HG03045 (cell line): Measurements from ENCODE around the gene RGS21.
"Not testable (repeated sequence)": the region's sequence is repeated elsewhere in the genome, so short reads cannot be mapped to it uniquely, and the experiment has no call there.

Experiments used
- ATAC-seq: cut with Tn5 transposase; IDR thresholded peaks from one replicate; pipeline ENCODE4 v1.9.1; 2021; ENCODE audit warnings: mild to moderate bottlenecking, moderate library complexity; ENCODE audit not compliant: unreplicated experiment

The RGS21 gene, protein sequence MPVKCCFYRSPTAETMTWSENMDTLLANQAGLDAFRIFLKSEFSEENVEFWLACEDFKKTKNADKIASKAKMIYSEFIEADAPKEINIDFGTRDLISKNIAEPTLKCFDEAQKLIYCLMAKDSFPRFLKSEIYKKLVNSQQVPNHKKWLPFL

DNA sequence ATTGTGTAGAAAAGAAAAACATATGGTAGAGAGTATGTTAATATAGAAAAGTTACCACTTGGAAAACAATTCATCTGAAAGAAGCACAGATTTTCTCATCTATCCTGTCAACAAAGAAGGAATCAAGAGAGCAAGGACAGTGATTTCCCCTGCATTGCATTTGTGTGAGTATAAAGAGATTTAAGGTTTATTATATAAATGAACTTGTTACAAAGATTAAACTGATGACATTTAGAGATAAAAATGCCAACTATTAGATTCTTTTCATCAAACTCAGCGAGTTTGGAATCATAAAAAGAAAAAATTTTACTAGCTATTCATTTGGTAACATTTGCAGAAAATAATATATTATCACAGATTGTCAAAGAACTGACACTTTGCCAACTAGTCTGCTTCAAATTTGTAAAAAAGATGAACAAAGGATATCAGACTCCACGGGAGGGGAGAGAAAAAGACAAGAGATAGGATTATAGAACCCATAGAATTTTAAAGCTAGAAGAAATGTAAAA, at the start of gene RGS21:
Gene RGS21, plus strand, starts transcription at position 51 of the 509 bp plus-strand sequence. CDS start 26,045 bp downstream, outside the sequence.
- ATAC-seq, result no peak

DNA sequence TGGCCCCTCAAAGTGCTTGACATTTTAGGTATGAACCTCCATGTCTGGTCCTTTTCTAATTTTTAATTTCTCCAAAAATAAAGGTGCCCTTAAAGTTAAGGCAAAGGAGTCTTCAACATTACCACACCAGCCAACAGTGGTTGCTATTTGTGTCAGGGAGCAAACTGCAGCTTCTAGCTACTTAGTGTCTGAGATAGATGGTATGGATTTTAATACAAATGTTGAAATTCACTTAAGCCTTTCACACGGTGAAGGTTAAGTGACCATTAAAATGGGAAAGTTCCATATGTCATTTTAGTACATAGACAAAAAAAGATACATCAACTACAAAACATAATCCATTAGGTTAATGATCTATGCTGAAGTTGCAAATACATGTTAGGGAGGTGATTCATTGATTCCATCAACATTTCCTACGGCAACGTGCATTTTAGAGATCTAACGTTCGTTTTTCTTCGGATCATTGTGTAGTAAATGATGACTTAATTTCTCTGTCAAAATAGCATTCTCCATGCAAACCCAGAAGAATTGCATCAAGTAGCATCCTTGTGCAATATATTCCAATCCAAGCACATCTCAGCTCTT, 48.2 kb upstream of the RGS21 start:
- no peak for ATAC-seq

DNA sequence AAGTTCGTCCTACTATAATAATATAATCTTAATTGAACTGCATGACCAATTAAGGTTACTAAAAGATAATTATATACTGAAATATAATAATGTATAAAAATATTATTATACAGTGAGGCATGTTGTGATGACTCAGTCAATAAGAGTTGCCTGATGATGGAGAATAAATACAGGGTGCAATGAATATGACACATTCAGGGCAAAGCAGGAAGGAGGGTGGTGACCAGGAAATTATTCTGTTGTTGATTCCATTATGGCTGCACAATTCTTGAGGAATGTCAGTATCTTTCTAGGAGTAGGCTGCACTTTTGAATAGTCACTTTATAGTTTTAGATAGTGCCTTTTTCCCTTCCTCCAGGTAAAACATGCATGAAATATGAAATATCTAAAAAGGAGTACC, 46.4 kb upstream of the RGS21 start:
- no peak for ATAC-seq

DNA sequence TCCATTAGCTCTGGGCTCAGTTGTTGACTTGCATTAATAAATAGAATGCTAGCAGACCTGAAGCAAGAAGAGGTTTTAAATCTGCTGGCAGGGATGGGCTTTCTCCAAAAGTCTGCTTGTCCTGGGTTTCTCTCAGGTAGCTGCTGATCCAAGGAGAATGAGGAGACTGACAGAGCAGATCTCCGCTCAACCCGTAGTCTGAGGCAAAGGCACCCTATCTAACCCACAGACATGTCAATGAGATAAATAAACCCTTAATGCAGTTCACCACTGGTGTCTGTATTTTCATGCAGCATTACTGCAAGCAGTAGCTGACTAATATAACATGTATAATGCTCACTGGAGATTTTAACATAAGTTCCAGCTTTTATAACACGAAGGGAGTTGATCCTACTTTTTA, 44.1 kb upstream of the RGS21 start:
- no peak for ATAC-seq

DNA sequence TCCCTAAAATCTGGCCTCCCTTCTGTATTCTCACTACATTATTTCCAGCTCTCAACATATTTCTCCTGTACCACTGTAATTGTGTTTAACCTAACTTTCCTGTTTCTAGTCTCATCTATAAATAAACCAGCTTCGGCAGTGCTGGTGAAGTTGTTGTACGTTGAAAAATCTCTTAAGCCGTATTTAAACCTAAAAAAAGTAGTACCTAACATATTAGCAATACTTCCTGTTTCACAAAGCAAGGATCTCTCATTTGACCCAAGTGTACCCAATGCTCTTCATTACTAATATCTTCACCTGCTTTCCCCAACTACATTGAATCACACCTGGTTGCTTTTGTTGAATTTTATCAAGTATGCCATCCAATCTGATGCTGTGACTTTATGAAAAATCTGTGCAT, 42.2 kb upstream of the RGS21 start:
- ATAC-seq, result no peak

DNA sequence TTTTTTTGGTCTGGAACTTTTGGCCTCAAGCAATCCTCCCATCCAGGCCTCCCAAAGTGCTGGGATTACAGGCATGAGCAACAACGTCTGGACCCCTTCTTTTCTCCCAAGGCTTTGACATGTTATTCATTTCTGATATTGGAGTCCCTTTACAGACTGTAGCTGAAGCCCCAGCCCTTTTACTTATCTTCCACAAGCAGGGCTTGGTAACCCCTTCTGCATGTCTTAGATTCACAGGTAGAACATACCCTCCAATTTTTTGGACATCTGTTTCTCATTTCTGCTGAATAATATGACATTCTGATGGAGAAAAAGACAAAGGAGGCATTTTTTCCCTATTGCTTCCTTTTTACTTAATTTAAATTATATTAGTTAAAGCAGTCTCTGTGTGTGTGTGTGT, 39.2 kb upstream of the RGS21 start:
- ATAC-seq, result no peak

DNA sequence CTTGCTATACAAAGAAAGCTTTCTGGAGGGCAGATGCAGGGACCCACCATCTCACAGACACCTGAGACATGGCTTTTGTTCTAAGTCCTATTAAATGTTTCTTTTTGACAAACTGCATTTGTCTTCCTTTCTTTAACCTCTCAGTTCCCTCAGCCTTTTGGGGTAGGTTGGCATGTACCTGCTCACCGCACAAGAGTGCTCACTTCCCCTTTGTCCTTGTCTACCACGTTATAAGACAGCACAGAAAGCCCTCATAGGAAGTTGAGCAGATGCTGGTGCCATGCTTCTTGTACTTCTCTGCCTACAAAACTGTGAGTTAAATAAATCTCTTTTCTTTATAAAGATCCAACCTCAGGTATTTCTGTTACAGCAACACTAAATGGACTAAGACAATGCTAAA, 31.9 kb upstream of the RGS21 start:
- no peak for ATAC-seq

DNA sequence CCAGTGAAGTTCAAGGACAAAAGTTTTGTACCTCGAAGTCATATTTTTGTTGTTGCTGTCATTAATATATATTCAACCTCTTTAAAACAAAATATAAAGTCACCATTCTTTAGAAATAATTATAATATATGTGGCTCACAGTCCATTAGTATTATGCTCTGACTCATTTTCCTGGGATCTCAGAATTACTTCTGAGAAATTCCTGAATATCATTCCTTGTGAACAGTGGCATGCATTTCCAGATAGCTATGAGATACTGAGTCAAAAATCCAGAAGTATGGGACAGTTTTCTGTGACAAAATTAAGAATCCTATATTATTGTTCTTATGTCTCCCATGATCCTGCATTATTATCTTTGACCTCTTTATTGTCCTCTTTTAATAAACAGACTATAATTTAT, 13.8 kb upstream of the RGS21 start:
- no peak for ATAC-seq

DNA sequence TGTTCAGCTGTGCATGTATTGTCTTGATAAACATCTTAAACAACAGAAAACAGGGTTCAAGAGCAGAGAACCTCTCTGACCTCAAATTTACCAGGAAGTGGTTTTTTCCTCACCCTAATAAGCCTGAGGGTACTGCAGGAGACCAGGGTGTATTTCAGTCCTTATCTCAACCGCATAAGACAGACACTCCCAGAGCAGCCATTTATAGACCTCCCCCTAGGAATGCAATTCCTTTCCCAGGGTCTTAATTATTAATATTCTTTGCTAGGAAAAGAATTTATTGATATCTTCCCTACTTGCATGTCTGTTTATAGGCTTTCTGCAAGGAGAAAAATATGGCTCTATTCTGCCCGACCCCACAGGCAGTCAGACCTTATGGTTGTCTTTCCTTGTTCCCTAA, 8.5 kb upstream of the RGS21 start:
- not testable (repeated sequence) for ATAC-seq

DNA sequence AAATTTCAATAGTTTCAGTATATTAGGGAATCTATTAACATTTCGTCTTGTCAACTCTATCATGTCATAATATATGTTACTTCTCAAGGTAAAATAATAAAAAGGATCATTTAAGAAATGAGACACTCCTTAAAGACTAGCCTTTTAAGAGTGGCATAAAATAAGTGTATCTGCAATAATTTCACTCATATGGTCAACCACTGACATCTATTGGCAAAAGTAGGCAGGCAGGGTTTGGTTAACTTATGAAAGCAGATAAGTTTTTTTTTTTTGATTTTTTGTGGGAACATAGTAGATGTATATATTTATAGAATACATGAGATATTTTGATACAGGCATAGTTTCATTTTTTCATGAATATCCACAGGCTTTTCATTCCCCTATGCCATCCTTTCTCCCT, 5.5 kb upstream of the RGS21 start:
- ATAC-seq, result no peak

DNA sequence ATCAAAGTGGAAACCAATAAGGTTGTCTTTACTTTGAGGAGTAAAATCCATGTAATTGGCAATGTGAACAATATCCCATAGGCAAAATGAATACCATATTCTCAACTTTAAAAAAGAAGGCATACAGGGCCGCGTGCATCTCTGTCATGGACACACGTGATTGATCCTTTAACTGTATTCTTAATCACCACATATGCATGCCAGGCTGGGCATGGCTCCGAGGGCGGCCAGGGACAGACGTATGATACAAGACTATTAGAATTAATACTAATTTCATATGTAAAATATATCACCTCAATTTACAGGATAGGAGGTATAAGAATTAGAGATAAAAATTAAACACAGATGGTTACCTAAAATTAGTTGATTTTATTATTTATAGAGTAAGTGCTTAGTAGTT, 11.2 kb downstream of the RGS21 start:
- no peak for ATAC-seq

DNA sequence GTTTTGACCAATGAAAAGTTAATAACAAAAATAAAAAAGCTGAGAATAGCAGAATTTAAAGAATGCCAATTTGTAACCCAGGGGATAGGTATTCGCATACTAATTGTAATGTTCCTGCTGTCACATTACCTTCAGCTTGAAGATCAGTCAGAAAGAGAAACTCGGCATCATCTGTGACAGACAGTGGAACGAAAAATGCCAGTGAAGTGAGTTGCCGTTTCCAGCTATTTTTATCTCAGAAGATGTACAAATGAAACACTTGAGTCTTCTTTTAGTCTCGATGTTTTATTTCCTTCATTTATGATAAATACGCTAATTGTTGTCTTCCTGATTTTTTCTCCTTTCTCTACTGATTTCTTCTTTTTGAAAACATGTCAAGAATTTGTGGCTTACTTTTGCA, 26.1 kb downstream of the RGS21 start:
- no peak for ATAC-seq

DNA sequence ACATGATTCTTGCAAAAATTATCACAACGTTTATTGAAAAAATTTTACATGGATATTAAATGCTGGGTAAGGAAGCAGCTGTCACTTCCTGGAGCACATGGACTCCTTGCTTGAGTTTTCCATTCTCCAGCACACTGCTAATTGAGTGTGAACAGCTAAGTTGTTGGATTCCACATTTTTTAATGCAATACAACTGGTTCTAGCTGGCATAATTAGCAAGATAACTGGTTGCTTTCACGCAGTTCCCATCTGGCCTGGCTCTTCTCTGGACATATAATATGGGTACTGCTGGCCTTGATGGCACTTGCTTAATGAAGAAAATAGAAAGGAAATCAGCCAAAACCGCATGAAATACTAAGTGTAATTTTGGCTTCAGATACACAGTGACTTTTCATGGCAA, 26.6 kb downstream of the RGS21 start:
- no peak for ATAC-seq

DNA sequence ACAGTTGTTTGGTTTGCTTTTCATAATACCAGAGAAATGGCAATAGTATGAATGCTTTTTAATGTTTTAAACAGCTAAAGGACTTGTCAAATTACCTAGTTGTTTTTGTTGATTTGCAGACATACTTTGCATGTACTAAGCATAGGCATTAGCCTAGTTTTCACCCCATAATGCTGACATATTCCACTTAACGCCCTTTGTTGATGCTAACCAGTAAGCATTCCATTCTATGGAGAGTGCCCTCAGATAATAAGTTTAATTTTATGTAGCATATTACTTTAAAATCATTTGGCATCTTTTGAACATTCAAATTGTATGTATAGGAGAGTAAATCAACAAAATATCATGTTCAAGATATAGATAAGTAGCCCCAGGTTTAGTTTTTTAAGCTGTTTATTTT, 32.5 kb downstream of the RGS21 start:
- no peak for ATAC-seq

DNA sequence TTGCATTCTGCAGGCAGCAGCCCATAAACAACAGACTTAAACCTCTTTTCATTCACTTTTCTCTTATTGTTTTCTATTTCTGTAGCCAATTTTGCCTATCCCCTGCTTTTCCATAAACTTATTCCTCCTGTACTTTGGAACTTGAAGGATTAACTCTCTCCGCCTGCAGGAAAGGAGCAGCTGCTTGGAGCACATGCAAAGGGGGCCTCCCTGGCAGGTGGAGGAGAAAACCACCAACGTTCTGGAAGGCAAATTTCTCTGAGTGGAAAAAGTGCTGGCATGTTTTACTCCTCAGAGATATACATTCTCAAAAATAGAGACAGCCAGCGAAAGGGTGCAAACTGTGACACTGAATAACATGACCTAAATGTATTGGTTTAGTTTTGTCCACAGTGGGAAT, 33.6 kb downstream of the RGS21 start:
- ATAC-seq, result no peak

DNA sequence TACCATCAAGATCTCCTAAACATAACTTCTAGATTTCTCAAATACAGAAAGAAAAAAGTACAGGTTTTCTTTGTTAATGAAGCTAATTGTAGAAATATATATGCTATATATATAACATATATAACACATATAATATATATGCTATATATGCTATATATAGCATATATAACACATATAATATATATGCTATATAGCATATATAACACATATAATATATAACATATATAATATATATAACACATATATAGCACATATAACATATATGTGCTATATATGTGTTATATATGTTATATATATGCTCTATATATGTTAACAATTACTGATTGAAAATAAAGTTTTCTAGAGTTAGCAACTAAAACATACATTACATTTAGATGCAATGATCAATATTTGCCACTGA, 34.8 kb downstream of the RGS21 start:
- no peak for ATAC-seq

DNA sequence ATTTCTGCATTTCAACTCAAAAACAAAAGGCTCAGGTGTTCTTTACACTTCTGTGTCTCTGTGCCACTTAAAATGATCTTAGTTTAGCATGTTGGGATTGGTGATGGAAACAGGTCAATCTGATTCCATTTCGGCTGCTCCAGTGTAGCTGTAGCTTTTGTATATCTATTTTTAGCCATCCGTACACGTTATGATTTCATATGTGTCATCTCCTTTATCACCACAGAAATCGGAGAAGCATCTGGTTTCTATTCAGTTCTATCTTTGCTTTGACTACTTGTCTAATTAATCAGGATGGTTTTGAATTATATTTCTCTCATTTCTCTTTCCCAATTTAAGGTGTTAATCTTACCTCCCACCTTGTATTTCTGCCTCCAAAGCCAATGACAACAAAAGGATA, 41.1 kb downstream of the RGS21 start:
- ATAC-seq, result no peak

DNA sequence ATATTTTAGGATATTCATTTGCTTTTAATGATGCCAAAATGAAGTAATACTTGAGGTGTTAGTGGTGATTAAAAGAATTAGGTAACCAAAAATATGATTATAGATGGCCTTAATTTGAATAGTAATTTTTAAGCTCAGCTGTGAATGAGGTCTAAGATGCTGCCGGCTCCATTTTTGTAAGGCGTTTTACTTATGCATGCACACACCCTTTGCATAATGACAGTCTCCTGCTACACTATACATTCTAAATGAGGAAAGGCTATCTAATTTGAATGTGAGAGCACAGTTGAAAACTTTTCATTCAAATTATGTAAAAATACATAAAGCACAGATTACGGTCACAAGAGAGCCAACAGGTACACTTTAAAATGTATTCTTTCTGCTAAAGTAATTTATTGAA, 41.6 kb downstream of the RGS21 start:
- ATAC-seq, result no peak

DNA sequence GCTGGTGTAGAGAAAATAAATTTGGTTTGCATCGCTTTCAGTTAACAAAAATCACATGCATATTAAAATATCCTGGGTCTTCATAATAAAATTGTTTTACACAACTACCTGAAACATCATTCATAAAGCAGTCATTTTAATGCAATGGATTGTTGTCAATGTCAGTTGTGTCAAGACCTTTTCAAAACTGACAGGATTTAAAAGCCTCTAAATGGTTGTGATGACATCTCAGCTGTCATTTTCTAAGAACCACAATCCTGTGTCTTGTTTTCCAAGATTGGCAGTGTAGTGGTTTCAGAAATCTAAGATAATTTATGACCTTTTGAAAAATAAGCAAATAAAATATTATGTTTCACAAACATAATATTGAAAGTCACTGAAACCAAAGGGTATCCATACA, 42.0 kb downstream of the RGS21 start:
- ATAC-seq, result no peak

DNA sequence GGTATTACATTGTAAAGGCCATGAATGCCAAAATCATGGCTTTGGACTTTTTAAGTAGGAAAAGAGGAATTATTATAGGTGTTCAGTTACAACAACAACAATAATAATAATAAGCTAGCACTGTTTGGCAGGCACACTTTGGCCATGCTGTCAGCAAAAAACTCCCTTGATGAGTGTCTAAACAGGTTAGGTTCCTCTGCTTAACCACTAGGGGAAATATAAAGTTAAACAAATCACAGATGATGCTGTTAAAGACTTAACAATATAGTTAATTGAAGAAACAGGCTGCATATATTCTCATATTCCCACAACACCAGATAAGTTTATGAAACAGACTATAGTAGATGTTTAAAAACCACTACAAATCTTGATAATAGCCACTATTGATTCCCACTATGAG, 46.4 kb downstream of the RGS21 start:
- no peak for ATAC-seq

DNA sequence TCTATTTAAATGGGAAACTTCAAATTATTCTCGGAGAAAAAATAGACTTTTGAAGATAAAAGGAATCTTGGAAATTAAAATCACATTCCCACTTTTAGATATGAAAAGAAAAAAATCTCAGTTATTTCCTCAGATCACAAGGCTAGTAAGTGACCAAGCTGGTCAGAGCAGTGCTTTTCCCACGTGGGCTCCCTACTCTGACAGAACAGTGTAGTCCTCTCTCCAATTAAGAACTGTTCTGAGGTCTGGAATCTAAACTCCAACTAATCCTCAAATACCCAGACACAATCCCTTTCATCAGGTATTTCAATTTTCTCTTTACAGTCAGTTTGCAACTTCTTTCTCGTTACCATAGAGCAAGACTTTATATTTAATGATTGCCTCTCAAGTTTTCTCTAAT, 50.6 kb downstream of the RGS21 start:
- ATAC-seq, result no peak

DNA sequence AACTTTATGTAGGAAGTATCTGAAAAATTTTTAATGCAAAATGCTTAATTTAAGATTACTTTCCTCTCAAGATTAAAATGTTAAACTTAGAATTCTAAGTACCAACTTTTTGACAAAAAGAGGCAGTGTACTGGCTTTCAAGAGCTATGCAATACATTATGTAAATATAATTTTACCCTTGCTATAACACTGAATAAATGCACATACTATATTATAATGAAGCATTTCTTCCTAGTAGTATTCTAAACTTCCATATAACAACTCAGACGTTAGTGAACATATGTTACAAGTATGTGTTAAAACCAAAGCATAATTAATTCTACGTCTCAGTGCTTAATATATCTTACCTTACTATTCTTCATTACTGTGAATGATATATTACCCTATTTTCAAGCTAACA, 58.5 kb downstream of the RGS21 start:
- ATAC-seq, result no peak

DNA sequence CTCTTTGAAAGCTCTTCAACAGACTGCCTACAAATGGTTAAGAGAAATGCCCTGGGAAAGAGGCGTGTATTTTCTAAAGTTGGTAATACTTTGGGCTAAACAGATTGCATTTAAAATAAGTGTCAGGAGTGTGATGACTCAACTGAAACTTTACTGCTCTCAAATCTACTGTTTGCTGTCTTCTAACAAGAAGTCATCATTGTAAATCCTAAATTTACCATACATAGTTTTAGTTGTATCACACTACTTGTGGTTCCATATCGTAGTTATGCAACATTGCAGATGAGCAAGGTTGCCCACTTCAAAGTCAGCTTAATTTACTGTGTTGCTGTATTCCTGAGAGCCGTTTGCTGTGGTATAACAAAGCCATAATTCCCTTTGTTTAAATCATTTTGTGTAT, 59.6 kb downstream of the RGS21 start:
- ATAC-seq, result no peak
